GM18511 (cell line): ENCODE results near the gene RAB39A.
A peak's percentile ranks its signal among the peaks of the same experiment; 100 is the strongest.
"Not testable (repeated sequence)": the region's sequence is repeated elsewhere in the genome, so short reads cannot be mapped to it uniquely, and the experiment has no call there.

Experiments used
- ATAC-seq: cut with Tn5 transposase; IDR thresholded peaks from one replicate; pipeline ENCODE4 v1.9.1; 2021; ENCODE audit warnings: mild to moderate bottlenecking, moderate library complexity; ENCODE audit not compliant: unreplicated experiment

RAB39A gene

DNA sequence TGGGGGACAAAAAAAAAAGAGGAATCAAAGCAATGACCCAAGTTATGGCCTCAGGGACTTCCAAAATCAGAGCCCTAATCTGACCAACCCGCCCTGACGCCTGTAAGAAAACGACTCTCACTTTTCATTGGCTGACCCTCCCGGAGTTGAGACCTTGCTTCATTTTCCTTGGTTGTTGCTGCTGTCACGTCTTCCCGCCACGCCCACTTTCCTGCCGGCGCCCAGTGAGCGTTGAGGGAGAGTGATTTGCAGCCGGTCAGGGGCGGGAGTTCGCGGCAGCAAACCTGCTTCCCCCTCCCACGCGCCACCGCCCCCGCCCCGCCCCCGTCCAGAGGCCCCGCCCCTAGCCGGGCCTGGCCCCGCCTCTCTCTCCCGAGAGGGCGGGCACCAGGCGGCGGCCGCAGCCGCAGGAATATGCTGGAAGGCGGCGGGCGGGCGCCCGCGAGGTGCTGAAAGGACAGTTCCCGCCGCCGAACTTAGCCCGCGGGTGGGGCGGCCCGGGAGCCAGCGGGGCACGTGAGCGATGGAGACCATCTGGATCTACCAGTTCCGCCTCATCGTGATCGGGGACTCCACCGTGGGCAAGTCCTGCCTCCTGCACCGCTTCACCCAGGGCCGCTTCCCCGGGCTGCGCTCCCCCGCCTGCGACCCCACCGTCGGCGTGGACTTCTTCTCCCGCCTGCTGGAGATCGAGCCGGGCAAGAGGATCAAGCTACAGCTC is at the start of gene RAB39A:
Gene RAB39A, plus strand, starts transcription at position 403 of the 721 bp plus-strand sequence. Its CDS starts 121 bp downstream, at position 524.
- ATAC-seq, result peak; percentile 93

DNA sequence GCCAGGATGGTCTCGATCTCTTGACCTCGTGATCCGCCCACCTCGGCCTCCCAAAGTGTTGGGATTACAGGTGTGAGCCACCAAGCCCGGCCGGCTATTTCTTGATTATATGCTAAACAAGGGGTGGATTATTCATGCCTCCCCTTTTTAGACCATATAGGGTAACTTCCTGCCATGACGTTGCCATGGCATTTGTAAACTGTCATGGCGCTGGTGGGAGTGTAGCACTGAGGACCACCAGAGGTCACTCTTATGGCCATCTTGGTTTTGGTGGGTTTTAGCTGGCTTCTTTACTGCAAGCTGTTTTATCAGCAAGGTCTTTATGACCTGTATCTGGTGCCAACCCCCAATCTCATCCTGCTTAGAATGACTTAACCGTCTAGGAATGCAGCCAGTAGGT is 46.8 kb upstream of the RAB39A start:
- ATAC-seq, result not testable (repeated sequence)

GRCh38 chr11:107882095-107882820 is 46.0 kb upstream of the RAB39A start:
- no peak for ATAC-seq

DNA sequence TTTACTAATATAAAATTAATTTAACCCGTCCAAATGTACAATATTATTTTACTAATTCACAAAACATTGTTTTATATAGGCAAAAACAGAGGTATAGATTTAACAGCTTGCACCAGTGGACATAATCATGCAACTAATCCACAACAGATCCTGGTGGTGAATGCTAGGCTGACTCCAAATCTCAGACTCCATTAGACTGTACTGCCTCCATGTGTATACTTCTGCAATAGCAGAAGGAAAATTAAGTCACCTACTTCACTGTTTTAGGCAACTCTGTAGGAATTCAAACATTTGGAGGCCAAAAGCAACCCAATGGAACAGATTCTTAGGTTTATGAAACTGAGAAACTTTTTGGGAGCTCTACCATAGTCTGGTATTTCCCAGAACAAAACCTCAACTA is 30.0 kb upstream of the RAB39A start:
- peak; percentile 84 for ATAC-seq

DNA sequence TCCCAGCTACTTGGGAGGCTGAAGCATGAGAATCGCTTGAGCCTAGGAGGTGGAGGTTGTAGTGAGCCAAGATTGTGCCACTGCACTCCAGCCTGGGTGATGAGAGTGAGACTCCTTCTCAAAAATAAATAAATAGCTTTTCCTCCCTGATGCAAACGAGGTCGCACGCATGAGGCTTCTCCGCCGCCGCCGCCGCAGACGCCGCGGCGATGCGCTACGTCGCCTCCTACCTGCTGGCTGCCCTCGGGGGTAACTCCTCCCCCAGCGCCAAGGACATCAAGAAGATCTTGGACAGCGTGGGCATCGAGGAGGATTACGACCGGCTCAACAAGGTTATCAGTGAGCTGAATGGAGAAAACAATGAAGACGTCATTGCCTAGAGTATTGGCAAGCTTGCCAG is 20.0 kb upstream of the RAB39A start:
- ATAC-seq, result no peak

DNA sequence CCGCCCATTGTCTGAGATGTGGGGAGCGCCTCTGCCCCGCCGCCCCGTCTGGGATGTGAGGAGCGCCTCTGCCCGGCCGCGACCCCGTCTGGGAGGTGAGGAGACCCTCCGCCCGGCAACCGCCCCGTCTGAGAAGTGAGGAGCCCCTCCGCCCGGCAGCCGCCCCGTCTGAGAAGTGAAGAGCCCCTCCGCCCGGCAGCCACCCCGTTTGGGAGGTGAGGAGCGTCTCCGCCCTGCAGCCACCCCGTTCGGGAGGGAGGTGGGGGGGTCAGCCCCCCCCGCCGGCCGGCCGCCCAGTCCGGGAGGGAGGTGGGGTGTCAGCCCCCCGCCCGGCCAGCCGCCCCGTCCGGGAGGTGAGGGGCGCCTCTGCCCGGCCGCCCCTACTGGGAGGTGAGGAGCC is 15.8 kb upstream of the RAB39A start:
- not testable (repeated sequence) for ATAC-seq

- ATAC-seq, result no peak
Measured at GRCh38 chr11:107915229-107915628, 13.0 kb upstream of the RAB39A start.

DNA sequence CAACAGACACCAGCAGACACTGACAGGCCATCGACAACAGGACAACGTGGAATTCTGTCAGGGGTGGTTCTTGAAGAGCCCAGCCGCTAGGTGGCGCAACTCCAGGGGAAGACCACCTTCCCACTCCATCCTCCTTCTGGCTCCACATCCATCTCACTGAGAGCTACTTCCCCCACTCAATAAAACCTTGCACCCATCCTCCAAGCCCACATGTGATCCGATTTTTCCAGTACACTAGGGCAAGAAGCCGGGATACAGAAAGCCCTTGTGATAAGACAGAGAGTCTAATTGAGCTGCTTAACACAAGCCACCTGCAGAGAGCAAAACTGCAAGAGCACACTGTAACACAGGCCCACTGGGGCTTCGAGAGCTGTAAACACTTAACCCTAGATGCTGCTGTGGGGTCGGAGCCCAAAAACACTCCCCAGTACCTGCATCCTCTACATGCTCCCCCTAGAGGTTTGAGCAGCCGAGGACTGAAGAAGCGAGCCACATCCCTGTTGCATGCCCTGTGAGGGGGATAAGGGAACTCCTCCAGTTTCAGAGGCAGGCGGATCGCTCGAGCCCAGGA is 11.5 kb upstream of the RAB39A start:
- ATAC-seq, result no peak

- no peak for ATAC-seq
Measured at GRCh38 chr11:107921997-107922396, 6.3 kb upstream of the RAB39A start.

- not testable (repeated sequence) for ATAC-seq
Measured at GRCh38 chr11:107923519-107923918, 4.7 kb upstream of the RAB39A start.

DNA sequence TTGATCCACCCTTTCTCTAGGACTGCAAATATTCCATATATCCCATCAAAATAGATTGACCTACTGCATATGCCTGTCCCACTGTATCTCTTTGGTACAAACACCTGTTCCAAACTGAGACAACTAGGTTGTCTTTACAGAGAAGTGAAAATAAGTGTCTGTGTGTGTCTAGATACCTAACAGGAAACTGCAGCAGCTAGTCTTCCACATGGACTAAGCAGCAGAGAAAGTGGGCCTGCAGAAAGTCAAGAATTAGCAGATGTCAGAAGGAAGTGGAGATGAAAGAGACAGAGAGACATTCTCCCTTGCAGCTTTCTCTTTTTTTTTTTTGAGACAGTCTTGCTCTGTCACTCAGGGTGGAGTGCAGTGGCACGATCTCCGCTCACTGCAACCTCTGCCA is 3.9 kb upstream of the RAB39A start:
- ATAC-seq, result no peak

- ATAC-seq, result no peak
Measured at GRCh38 chr11:107927559-107927958, 689 bp upstream of the RAB39A start.

- peak; percentile 29 for ATAC-seq
Measured at GRCh38 chr11:107928767-107929507, 689 bp downstream of the RAB39A start.

DNA sequence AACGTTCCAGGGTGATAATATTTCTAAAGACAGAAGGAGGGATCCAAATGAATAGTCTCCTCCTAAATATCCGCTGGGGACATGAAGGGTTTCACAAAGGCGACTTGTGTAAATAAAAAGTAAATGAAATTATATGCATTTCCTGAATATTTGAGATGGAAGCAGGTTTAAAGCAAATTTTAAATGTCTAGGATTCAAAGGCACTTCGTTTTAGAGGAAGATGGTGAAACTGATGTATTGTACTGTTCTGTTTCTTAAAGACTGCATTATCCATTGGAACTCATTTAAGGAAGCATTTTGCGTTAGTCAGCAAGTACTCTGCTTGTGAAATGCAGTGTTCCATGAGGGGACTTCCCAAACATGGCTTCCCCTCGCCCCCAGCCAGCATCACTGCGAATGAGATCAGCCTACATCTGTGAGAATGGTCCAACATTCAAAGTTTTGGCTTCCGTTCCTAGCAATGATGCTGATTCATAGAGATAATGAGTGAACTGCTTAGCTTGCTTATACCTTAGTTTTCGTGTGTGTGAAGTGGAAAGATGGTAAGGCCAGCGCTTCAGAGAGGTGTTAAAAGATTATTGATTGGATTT is 1.5 kb downstream of the RAB39A start:
- ATAC-seq, result no peak

DNA sequence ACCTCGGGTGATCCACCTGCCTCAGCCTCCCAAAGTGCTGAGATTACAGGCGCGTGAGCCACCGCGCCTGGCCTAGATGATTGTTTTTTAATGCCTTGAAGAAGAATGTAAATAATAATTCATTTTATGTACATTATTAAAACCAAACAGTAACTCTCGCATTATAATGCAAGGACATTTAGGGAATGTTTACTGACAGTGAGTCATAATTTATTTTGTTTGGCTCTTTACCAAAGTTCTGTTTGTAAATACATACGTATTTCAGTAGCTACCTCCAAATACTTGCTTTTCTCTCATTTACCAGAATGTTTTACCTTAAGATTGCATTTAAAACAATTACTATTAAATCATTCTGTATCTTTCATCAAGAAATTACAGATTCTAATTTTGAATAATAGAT is 3.0 kb downstream of the RAB39A start:
- no peak for ATAC-seq

DNA sequence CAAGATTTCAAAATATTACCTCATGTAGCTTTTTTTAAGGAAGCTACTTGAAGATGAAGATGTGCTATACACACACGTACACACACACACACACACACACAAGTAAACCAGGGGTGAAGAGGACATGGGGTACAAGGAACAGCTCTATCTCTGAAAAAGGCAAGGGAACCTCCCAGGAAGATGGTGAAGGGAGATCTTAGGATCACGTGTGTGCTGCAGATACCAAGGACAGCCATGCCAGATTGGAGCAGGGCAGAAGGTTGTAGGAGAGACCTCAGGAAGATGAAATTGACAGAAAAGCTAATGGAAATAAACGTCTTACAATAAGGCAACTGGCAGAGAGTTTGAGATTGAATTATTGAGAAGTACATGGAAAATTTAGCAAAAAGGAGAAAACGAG is 19.7 kb downstream of the RAB39A start:
- no peak for ATAC-seq

DNA sequence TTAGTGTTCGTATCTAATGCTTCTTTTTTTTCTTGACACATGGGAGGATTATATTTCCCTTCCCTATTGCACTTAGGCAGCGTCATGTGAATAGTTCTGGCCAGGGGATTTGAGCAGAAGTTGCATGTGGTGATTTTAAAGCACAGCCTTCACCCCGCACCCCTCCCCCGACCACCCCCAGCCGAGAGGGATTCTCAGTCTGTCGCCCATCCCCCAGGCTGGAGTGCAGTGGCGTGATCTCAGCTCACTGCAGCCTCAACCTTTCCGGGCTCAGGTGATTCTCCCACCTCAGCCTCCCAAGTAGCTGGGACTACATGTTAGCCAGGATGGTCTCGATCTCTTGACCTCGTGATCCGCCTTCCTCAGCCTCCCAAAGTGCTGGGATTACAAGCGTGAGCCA is 20.1 kb downstream of the RAB39A start:
- not testable (repeated sequence) for ATAC-seq

DNA sequence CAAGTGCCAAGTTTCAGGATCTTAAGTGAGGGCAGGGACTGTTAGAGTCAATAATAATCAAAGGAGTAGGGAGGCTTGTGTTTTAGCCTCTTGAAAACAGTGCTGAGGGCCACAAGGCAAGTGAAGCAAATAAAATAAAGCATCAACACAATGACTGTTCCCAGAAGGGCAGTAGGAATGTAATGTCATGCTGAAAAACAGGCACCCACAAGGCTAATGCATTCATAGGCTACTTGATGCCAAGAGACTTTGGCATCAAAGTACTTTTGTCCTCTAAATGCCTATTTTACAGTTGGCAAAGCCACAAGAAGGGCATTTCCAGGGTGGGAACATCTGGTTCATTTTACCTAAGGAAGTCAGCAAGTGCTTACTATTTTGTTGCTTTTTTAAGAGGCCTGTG is 22.9 kb downstream of the RAB39A start:
- no peak for ATAC-seq

- ATAC-seq, result no peak
Measured at GRCh38 chr11:107953446-107953845, 25.2 kb downstream of the RAB39A start.

- ATAC-seq, result no peak
Measured at GRCh38 chr11:107956543-107956942, 28.3 kb downstream of the RAB39A start.

DNA sequence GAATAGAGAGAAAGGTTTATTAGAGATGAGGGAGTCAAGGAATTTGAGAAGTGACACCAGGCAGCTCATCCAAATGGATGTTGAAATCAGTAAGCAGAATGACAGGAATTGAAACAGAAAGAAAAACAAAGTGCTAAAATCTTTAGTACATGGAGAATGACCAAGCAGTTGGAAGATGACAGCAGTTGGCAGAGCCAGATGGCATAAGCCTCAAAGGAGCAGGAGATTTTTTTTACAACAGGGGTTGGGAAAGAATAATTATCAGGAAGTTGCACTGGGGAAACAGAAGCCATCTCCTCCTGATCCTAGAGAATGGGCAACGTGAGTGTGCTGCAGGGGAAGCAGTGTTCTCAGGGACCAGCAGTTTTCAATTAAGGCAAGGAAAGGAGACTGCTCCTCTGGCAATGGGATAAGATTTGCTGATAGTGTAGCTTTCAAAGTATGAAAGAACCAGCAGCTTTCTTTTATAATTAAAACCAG is 28.9 kb downstream of the RAB39A start:
- peak; percentile 75 for ATAC-seq
